ENCODE results near the gene ABCC4.
"Not testable (repeated sequence)": the region's sequence is repeated elsewhere in the genome, so short reads cannot be mapped to it uniquely, and the experiment has no call there.

ABCC4 gene

DNA sequence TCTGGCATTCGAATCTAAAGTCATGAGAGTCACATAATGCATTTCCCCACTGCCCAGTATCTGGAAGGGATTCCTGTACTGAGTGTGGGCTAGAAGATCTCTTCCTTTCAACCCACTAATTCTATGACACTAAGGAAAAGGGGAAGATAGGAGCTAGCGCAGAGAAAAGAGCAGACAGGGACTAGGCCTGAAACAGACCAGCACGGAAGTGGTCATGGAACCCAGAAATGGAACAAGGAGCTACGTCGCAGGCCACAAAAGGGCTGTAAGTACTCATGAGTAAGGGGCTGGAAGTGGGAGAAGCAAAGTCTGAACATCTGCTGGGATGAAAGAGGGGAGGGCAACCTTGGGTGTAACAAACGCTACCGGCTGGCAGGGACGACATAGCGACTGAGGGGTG lies 8.6 kb downstream of the ABCC4 start:
- Histone ChIP-seq H3K27ac (ENCODE audit: low read depth, low read length) (no peak overlapping the region), H3K9me3 (ENCODE audit: control insufficient read depth, insufficient read depth, low read length) (no peaks in the 10 kb centered on the region), H4K20me1 (ENCODE audit: control insufficient read depth, insufficient read depth, low read depth, low read length) (0 out of 2 replicates have a peak, but pooled peaks cover 6% of the 10 kb centered on the region), H3K9me2 (replicated peaks; ENCODE audit: control insufficient read depth, low read length) (no peaks in the 10 kb centered on the region), H3F3A (ENCODE audit: control insufficient read depth, insufficient read depth) (no peaks in the 10 kb centered on the region), H3K4me1 (ENCODE audit: control insufficient read depth, low read length) (peaks cover 6% of the 10 kb centered on the region), H3K4me2 (ENCODE audit: low read length) (no peak overlapping the region), H3K4me3 (ENCODE audit: low read length) (no peak overlapping the region), H3K36me3 (ENCODE audit: control insufficient read depth, low read length) (no peaks in the 10 kb centered on the region), H3K27me3 (ENCODE audit: control insufficient read depth, low read length) (no peaks in the 10 kb centered on the region), H3K79me2 (ENCODE audit: control insufficient read depth, low read length) (peaks cover 48% of the 10 kb centered on the region)
- TF ChIP-seq, protein P1, sequence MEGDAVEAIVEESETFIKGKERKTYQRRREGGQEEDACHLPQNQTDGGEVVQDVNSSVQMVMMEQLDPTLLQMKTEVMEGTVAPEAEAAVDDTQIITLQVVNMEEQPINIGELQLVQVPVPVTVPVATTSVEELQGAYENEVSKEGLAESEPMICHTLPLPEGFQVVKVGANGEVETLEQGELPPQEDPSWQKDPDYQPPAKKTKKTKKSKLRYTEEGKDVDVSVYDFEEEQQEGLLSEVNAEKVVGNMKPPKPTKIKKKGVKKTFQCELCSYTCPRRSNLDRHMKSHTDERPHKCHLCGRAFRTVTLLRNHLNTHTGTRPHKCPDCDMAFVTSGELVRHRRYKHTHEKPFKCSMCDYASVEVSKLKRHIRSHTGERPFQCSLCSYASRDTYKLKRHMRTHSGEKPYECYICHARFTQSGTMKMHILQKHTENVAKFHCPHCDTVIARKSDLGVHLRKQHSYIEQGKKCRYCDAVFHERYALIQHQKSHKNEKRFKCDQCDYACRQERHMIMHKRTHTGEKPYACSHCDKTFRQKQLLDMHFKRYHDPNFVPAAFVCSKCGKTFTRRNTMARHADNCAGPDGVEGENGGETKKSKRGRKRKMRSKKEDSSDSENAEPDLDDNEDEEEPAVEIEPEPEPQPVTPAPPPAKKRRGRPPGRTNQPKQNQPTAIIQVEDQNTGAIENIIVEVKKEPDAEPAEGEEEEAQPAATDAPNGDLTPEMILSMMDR (IDR thresholded peaks at IDR 0.05; ENCODE audit: low read depth, low read length, poor library complexity, severe bottlenecking) = no peak
- no peak for TF ChIP-seq EZH2phosphoT487 (IDR thresholded peaks at IDR 0.05; ENCODE audit: borderline replicate concordance, low read length)

DNA sequence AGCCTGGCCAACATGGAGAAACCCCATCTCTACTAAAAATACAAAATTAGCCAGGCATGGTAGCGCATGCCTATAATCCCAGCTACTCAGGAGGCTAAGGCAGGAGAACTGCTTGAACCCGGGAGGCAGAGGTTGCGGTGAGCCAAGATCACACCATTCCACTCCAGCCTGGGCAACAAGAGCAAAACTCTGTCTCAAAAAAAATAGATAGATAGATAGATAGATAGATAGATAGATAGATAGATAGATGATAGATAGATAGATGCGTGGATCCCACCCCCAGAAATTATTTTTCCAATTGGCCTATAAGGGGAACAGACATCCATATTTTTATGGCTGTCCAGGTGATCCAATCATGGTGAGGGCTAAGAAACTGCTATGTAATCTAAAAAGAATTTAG lies 11.3 kb downstream of the ABCC4 start:
- Histone ChIP-seq H3K79me2 (ENCODE audit: control insufficient read depth, low read length) (peaks cover 35% of the 10 kb centered on the region), H3K4me1 (ENCODE audit: control insufficient read depth, low read length) (peaks cover 19% of the 10 kb centered on the region)
- H3K4me3 ChIP-seq (ENCODE audit: low read length); H4K20me1 ChIP-seq (ENCODE audit: control insufficient read depth, insufficient read depth, low read depth, low read length); H3K4me2 ChIP-seq (ENCODE audit: low read length); H3K27me3 ChIP-seq (ENCODE audit: control insufficient read depth, low read length); H3F3A ChIP-seq (ENCODE audit: control insufficient read depth, insufficient read depth); H3K27ac ChIP-seq (ENCODE audit: low read depth, low read length); H3K36me3 ChIP-seq (ENCODE audit: control insufficient read depth, low read length); H3K9me2 ChIP-seq (replicated peaks; ENCODE audit: control insufficient read depth, low read length); H3K9me3 ChIP-seq (ENCODE audit: control insufficient read depth, insufficient read depth, low read length): not testable (repeated sequence)

DNA sequence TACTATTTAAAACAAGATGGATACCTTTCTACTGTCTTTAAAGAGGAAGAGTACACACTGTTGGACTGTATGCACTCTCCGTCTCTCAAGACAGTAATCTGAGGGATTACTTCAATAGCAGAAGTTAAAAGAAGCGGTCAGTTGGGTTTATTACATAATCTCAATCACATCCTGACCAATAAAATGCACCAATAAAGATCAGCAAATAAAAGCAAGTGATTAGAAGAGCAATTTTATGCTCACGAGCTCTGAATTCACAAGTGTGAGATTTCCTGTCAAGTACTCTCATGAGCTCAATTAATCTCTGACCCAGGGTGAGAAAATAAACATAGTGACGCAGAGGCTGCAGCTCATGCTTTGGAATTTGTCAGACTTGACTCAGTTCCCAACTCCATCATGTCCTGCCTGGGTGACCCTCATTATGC lies 12.2 kb downstream of the ABCC4 start:
- Histone ChIP-seq H3K27ac (ENCODE audit: low read depth, low read length) (no peak overlapping the region), H3K4me1 (ENCODE audit: control insufficient read depth, low read length) (peaks cover 24% of the 10 kb centered on the region), H3K9me3 (ENCODE audit: control insufficient read depth, insufficient read depth, low read length) (no peaks in the 10 kb centered on the region), H3K36me3 (ENCODE audit: control insufficient read depth, low read length) (no peaks in the 10 kb centered on the region), H3K9me2 (replicated peaks; ENCODE audit: control insufficient read depth, low read length) (no peaks in the 10 kb centered on the region), H3K4me2 (ENCODE audit: low read length) (no peak overlapping the region), H3K79me2 (ENCODE audit: control insufficient read depth, low read length) (peaks cover 31% of the 10 kb centered on the region), H4K20me1 (ENCODE audit: control insufficient read depth, insufficient read depth, low read depth, low read length) (0 out of 2 replicates have a peak, but pooled peaks cover 6% of the 10 kb centered on the region), H3K27me3 (ENCODE audit: control insufficient read depth, low read length) (no peaks in the 10 kb centered on the region), H3F3A (ENCODE audit: control insufficient read depth, insufficient read depth) (no peaks in the 10 kb centered on the region), H3K4me3 (ENCODE audit: low read length) (no peak overlapping the region)
- TF ChIP-seq, protein P1 (IDR thresholded peaks at IDR 0.05; ENCODE audit: low read depth, low read length, poor library complexity, severe bottlenecking) = no peak
- no peak for TF ChIP-seq EZH2phosphoT487 (IDR thresholded peaks at IDR 0.05; ENCODE audit: borderline replicate concordance, low read length)

DNA sequence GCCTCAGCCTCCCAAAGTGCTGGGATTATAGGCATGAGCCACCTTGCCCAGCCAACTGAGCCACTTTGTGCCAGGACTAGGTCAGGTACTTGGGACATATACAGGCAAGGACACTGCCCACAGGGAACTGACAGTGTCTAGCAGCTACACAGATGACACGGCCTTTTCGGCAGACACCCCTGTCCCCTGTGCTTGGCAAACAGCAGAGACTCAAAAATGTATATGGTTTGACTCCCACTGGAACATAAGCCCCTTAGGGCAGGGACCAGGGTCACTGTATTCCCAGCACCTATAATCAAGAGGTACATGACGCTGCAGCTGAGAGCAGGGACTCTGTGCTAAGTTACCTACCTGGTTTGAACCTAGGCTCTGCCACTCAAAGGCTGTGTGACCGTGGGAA lies 16.8 kb downstream of the ABCC4 start:
- H3K9me3 ChIP-seq (ENCODE audit: control insufficient read depth, insufficient read depth, low read length) = no peaks in the 10 kb centered on the region
- no peaks in the 10 kb centered on the region for H3F3A ChIP-seq (ENCODE audit: control insufficient read depth, insufficient read depth)
- H3K27ac ChIP-seq (ENCODE audit: low read depth, low read length) = no peak overlapping the region
- H3K36me3 ChIP-seq (ENCODE audit: control insufficient read depth, low read length) = no peaks in the 10 kb centered on the region
- H3K4me3 ChIP-seq (ENCODE audit: low read length) = no peak overlapping the region
- H3K4me2 ChIP-seq (ENCODE audit: low read length) = no peak overlapping the region
- no peak for TF ChIP-seq EZH2phosphoT487 (IDR thresholded peaks at IDR 0.05; ENCODE audit: borderline replicate concordance, low read length)
- TF ChIP-seq, protein P1 (IDR thresholded peaks at IDR 0.05; ENCODE audit: low read depth, low read length, poor library complexity, severe bottlenecking) = no peak
- H3K9me2 ChIP-seq (replicated peaks; ENCODE audit: control insufficient read depth, low read length) = no peaks in the 10 kb centered on the region
- H3K27me3 ChIP-seq (ENCODE audit: control insufficient read depth, low read length) = no peaks in the 10 kb centered on the region
- H4K20me1 ChIP-seq (ENCODE audit: control insufficient read depth, insufficient read depth, low read depth, low read length) = 0 out of 2 replicates have a peak, but pooled peaks cover 4% of the 10 kb centered on the region
- H3K79me2 ChIP-seq (ENCODE audit: control insufficient read depth, low read length) = peaks cover 35% of the 10 kb centered on the region
- H3K4me1 ChIP-seq (ENCODE audit: control insufficient read depth, low read length) = peaks cover 54% of the 10 kb centered on the region
